ENCODE measurements around the gene PRKAA1.

PRKAA1 gene

DNA sequence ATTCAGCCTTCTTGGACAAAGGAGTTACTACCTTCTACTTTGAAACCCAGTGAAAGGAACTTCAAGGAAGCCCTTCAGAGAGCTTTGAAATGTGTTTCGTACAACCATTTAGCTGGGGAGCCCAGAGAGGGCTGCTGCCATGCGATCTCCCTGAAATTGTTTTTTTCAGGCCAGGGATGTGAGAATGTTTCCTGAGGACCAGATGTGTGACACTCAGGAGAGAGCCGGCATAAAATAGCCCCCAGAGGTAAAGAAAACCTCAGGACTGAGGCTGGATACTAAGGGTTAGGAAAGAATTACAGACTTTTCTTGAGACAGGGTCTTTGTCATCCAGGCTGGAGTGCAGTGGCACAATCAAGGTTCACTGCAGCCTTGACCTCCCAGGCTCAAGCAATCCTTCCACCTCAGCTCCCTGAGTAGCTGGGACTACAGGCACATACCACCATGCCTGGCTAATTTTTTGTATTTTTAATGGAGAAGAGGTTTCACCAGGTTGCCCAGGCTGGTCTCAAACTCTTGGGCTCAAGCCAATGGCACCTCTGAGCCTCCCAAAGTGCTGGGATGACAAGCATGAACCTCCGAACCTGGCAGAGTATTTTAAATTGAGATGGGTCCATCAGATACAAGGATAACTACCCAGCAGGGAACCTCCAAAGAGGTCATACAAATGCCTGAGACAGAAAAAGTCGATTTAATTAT is 28.5 kb upstream of the PRKAA1 start:
- TF ChIP-seq NFIC (IDR thresholded peaks at IDR 0.05) (no peak), RAD21 (IDR thresholded peaks at IDR 0.05; ENCODE audit: low read depth) (no peak), YY1 (IDR thresholded peaks at IDR 0.05; ENCODE audit: low read depth) (no peak)
- TF ChIP-seq, protein P1, sequence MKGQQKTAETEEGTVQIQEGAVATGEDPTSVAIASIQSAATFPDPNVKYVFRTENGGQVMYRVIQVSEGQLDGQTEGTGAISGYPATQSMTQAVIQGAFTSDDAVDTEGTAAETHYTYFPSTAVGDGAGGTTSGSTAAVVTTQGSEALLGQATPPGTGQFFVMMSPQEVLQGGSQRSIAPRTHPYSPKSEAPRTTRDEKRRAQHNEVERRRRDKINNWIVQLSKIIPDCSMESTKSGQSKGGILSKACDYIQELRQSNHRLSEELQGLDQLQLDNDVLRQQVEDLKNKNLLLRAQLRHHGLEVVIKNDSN (IDR thresholded peaks at IDR 0.05) = no peak

DNA sequence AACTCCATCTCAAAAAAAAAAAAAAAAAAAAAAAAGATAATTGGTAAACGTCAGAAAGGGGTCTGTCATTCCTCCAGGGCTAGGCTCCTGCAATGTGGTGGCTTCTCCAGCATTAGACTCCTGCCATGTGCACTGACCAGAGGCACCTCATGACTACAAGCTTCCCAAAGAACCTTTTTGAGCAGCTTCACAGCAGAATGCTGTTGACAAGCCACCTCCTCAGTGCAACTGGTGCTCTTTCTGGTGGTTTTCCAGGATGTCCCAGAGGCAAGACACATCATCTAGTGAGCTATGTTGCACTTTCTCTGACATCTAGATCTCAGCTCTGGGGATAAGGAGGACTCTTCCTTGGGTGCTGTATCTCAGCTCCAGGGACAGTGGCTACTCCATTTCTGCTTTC is 25.3 kb upstream of the PRKAA1 start:
- TF ChIP-seq FOXM1 (IDR thresholded peaks at IDR 0.05; ENCODE audit: borderline replicate concordance, low read depth) (no peak), CREB1 (IDR thresholded peaks at IDR 0.05; ENCODE audit: low read depth) (no peak), EGR1 (IDR thresholded peaks at IDR 0.05) (no peak), NFIC (IDR thresholded peaks at IDR 0.05) (no peak), TAF1 (IDR thresholded peaks at IDR 0.05; ENCODE audit: low read depth) (no peak), EP300 (IDR thresholded peaks at IDR 0.05; ENCODE audit: borderline replicate concordance) (no peak), RAD21 (IDR thresholded peaks at IDR 0.05; ENCODE audit: low read depth) (no peak), ZBTB7A (IDR thresholded peaks at IDR 0.05; ENCODE audit: low read depth) (no peak), TEAD4 (IDR thresholded peaks at IDR 0.05) (no peak), TCF12 (IDR thresholded peaks at IDR 0.05; ENCODE audit: low read depth) (no peak), YY1 (IDR thresholded peaks at IDR 0.05; ENCODE audit: low read depth) (no peak), CEBPB (IDR thresholded peaks at IDR 0.05) (no peak)
- TF ChIP-seq, protein P2, sequence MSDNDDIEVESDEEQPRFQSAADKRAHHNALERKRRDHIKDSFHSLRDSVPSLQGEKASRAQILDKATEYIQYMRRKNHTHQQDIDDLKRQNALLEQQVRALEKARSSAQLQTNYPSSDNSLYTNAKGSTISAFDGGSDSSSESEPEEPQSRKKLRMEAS (IDR thresholded peaks at IDR 0.05) = no peak
- TF ChIP-seq, protein P3, sequence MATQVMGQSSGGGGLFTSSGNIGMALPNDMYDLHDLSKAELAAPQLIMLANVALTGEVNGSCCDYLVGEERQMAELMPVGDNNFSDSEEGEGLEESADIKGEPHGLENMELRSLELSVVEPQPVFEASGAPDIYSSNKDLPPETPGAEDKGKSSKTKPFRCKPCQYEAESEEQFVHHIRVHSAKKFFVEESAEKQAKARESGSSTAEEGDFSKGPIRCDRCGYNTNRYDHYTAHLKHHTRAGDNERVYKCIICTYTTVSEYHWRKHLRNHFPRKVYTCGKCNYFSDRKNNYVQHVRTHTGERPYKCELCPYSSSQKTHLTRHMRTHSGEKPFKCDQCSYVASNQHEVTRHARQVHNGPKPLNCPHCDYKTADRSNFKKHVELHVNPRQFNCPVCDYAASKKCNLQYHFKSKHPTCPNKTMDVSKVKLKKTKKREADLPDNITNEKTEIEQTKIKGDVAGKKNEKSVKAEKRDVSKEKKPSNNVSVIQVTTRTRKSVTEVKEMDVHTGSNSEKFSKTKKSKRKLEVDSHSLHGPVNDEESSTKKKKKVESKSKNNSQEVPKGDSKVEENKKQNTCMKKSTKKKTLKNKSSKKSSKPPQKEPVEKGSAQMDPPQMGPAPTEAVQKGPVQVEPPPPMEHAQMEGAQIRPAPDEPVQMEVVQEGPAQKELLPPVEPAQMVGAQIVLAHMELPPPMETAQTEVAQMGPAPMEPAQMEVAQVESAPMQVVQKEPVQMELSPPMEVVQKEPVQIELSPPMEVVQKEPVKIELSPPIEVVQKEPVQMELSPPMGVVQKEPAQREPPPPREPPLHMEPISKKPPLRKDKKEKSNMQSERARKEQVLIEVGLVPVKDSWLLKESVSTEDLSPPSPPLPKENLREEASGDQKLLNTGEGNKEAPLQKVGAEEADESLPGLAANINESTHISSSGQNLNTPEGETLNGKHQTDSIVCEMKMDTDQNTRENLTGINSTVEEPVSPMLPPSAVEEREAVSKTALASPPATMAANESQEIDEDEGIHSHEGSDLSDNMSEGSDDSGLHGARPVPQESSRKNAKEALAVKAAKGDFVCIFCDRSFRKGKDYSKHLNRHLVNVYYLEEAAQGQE (IDR thresholded peaks at IDR 0.05; ENCODE audit: low read depth) = no peak
- TF ChIP-seq, protein P1 (IDR thresholded peaks at IDR 0.05) = no peak

DNA sequence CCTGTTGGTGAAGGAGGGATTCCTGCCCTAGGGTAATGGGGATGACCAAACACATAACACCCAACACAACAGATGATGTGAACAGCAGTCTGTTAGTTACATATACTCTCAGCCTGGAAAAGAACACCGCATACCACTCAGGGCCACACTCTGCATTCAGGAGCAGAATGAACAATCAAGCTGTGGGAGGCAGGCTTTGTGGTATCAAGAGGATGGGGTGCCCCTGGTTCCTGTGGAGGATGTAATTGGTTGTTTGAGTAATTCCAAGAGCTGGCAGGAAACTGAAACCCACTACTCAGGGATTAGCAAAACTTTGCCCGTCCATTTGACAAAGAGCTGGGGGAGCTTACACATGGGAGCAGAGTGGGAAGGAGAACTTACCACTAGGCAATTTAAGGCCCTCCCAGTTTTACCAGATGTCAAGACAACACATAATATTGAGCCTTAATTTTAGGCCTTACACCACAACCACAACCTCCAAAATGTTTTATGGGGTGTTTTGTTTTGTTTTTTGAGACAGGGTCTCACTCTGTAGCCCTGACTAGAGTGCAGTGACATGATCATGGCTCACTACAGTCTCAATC is 15.6 kb upstream of the PRKAA1 start:
- TF ChIP-seq, protein P2 (IDR thresholded peaks at IDR 0.05) = no peak
- TF ChIP-seq RAD21 (IDR thresholded peaks at IDR 0.05; ENCODE audit: low read depth) (no peak), TEAD4 (IDR thresholded peaks at IDR 0.05) (no peak), YY1 (IDR thresholded peaks at IDR 0.05; ENCODE audit: low read depth) (no peak), CREB1 (IDR thresholded peaks at IDR 0.05; ENCODE audit: low read depth) (no peak)

DNA sequence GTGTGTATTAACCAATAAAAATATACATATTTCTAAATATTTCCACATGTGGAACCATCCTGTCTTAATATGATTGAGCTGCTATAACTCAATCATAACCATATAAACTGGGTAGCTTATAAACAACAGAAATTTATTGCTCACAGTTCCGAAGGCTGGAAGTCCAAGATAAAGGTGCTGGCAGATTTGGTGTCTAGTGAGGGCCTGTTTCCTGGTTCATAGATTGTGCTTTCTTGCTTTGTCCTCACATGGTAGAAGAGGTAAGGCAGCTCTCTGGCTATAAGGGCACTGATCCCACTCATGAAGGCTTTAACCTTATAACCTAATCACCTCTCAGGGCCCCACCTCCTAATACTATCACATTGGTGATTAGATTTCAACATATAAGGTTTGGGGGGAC is 14.0 kb upstream of the PRKAA1 start:
- TF ChIP-seq EP300 (IDR thresholded peaks at IDR 0.05; ENCODE audit: borderline replicate concordance) = no peak
- TF ChIP-seq NFIC (IDR thresholded peaks at IDR 0.05) = no peak
- TF ChIP-seq CREB1 (IDR thresholded peaks at IDR 0.05; ENCODE audit: low read depth) = no peak
- no peak for TF ChIP-seq FOXM1 (IDR thresholded peaks at IDR 0.05; ENCODE audit: borderline replicate concordance, low read depth)
- no peak for TF ChIP-seq ZBTB7A (IDR thresholded peaks at IDR 0.05; ENCODE audit: low read depth)
- TF ChIP-seq EGR1 (IDR thresholded peaks at IDR 0.05) = no peak
- TF ChIP-seq, protein P3 (IDR thresholded peaks at IDR 0.05; ENCODE audit: low read depth) = no peak
- TF ChIP-seq, protein P2 (IDR thresholded peaks at IDR 0.05) = no peak
- TF ChIP-seq RAD21 (IDR thresholded peaks at IDR 0.05; ENCODE audit: low read depth) = no peak
- TF ChIP-seq, protein P1 (IDR thresholded peaks at IDR 0.05) = no peak
- TF ChIP-seq YY1 (IDR thresholded peaks at IDR 0.05; ENCODE audit: low read depth) = no peak
- TF ChIP-seq TCF12 (IDR thresholded peaks at IDR 0.05; ENCODE audit: low read depth) = no peak
- TF ChIP-seq CEBPB (IDR thresholded peaks at IDR 0.05) = no peak
- no peak for TF ChIP-seq TEAD4 (IDR thresholded peaks at IDR 0.05)
- TF ChIP-seq TAF1 (IDR thresholded peaks at IDR 0.05; ENCODE audit: low read depth) = no peak

Data from Ishikawa (cell line).